GM19023 (cell line): ENCODE measurements around the gene GCN1.
A peak's percentile ranks its signal among the peaks of the same experiment; 100 is the strongest.
"Not testable (repeated sequence)": the region's sequence is repeated elsewhere in the genome, so short reads cannot be mapped to it uniquely, and the experiment has no call there.

Source experiments
- ATAC-seq: cut with Tn5 transposase; IDR thresholded peaks from one replicate; pipeline ENCODE4 v1.9.1; 2021; ENCODE audit warnings: mild to moderate bottlenecking, moderate library complexity; ENCODE audit not compliant: unreplicated experiment

Gene GCN1

GRCh38 chr12:120214626-120215356, 20.3 kb upstream of the GCN1 start:
- no peak for ATAC-seq

GRCh38 chr12:120213758-120214157, 19.2 kb upstream of the GCN1 start:
- ATAC-seq: no peak

DNA sequence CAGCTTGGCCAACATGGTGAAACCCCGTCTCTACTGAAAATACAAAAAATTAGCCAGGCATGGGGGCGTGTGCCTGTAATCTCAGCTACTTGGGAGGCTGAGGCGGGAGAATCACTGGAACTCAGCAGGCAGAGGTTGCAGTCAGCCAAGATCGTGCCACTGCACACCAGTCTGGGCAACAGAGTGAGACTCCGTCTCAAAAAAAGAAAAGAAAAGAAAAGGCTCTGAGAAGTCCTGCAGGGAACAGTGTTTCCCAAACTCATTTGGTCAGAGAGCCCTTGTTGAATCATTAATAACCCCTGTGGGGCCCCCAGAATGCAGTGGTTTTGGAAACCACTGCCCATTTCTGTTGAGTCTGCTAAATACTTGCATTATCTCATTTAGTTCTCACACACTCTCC, 18.7 kb upstream of the GCN1 start:
- ATAC-seq: not testable (repeated sequence)

GRCh38 chr12:120212301-120212700, 17.8 kb upstream of the GCN1 start:
- no peak for ATAC-seq

- no peak for ATAC-seq
Observed at GRCh38 chr12:120211904-120212283, 17.4 kb upstream of the GCN1 start.

- no peak for ATAC-seq
Observed at GRCh38 chr12:120211243-120211903, 16.9 kb upstream of the GCN1 start.

- ATAC-seq: no peak
Observed at GRCh38 chr12:120209851-120210250, 15.3 kb upstream of the GCN1 start.

GRCh38 chr12:120207227-120207626, 12.7 kb upstream of the GCN1 start:
- ATAC-seq: no peak

- ATAC-seq: not testable (repeated sequence)
Observed at GRCh38 chr12:120206781-120207180, 12.3 kb upstream of the GCN1 start.

- ATAC-seq: no peak
Observed at GRCh38 chr12:120206228-120206627, 11.7 kb upstream of the GCN1 start.

DNA sequence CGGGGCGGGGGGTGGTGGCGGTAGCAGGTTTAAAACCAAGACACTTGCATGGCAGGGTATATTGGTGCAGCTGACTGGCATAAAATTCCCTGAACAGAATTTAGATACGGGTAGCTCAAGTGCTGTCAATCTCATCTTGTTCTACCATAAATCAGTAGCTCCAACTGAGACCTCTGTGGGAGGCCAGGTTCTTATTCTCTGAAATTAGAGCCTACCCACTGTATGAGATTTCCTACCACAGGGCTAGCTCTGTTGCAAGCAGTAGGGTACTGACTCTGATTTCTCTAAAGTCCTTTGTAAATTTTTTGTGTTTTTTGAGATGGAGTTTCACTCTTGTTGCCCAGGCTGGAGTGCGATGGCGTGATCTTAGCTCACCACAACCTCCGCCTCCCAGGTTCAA, 9.7 kb upstream of the GCN1 start:
- no peak for ATAC-seq

GRCh38 chr12:120200364-120200800, 5.9 kb upstream of the GCN1 start:
- ATAC-seq: no peak

DNA sequence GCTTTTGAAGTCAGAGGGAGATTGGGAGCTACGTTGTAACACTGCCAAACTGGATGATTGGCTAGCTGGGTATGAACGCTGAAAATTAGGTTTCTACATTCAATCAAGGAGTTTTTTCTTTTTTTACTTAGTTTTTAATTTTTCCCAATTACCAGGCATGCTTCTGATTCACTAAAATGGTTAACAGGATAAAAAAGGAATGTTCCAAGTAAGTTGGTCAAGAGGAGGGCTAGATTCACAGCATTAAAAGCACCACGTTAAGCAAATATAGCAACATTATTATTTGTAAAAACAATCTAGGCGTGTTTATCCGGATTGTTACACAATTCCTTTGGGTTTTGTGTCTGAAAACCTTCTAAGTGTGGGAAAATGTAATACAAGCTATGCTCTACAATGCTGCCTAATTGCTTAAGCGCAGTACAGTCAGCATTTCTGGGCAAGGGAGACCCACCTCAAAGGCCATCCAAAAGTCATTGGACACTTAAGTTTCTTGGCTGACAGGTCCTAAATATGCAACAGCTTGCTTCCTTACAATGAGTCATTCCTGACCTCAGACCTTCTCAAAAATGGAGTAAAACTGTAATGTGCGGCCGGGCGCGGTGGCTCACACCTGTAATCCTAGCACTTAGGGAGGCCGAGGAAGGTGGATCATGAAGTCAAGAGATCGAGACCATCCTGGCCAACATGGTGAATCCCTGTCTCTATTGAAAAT, 5.2 kb upstream of the GCN1 start:
- no peak for ATAC-seq

GRCh38 chr12:120199025-120199424, 4.5 kb upstream of the GCN1 start:
- ATAC-seq: no peak

DNA sequence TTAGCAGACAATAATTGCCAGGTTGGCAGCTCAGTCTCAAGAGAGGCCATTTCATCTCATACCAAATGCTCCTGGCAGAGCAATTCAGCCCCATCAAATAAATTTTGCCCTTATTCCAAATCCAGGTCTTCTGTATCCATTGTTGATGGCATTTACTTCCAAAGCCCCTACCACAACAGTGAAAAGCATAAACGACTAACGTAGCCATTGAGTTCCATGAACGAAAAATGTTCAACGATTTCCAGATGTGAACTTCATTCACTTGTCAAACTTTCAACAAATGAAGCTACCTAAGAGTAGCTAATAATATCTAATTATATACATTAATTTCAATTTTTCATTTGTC, 3.0 kb upstream of the GCN1 start:
- ATAC-seq: no peak

DNA sequence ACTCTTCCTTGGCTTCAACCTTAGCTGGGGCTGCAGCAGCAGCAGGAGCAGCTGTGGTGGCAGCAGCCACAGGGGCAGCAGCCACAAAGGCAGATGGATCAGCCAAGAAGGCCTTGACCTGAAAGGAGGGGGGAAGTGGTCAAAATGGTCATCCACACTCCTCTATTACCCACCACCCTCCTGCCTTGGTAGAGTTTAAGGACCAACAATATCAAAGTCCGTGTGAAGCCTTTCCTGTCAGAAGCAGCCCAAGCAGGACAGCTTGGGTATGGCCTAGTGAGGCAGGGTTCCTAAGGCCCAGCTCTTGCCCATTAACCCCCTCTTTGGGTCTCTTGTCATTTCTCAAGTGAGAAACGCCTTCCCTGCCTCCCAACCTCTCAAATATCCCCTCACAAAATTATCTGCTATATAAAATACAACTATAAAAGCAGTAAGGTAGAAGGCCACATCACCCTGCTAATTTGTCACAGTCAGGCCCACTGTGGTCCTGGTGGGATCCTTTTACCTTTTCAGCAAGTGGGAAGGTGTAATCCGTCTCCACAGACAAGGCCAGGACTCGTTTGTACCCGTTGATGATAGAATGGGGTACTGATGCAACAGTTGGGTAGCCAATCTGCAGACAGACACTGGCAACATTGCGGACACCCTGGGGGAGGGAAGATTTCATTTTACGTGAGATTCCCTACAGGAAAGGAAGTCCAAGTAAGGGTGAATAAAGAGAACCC, 2.5 kb upstream of the GCN1 start:
- not testable (repeated sequence) for ATAC-seq

DNA sequence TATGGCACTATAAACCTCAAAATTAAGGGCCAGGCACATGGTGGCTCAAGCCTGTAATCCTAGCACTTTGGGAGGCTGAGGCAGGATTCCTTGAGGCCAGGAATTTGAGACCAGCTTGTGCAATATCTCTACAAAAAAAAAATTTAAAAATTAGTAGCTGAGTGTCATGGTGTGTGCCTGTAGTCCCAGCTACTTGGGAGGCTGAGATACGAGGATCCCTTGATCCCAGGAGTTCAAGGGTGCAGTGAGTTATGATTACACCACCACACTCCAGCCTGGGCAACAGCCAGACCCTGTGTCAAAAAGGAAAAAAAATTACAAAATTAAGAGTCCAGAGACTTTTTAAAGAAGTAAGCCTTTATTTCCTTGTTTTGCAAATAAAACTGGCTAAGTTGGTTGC, 1.8 kb upstream of the GCN1 start:
- no peak for ATAC-seq

GRCh38 chr12:120194226-120194533, 335 bp downstream of the GCN1 start:
- ATAC-seq: peak; percentile 24

DNA sequence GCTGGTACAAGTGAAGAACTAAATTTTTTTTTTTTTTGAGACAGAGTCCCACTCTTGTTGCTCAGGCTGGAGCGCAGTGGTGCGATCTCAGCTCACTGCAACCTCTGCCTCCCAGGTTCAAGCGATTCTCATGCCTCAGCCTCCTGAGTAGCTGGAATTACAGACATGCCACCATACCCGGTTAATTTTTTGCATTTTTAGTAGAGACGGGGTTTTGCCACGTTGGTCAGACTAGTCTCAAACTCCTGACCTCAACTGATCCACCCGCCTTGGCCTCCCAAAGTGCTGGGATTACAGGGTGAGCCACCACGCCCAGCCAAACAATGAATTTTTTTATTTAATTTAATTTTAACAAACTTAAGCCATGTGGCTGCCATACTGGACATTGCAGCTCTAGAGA, 1.2 kb downstream of the GCN1 start:
- not testable (repeated sequence) for ATAC-seq

- no peak for ATAC-seq
Observed at GRCh38 chr12:120190985-120191480, 3.5 kb downstream of the GCN1 start.

- no peak for ATAC-seq
Observed at GRCh38 chr12:120190386-120190785, 4.1 kb downstream of the GCN1 start.
